Measurements from ENCODE around the gene PDZRN4.
"Not testable (repeated sequence)": the region's sequence is repeated elsewhere in the genome, so short reads cannot be mapped to it uniquely, and the experiment has no call there.

The PDZRN4 gene

DNA sequence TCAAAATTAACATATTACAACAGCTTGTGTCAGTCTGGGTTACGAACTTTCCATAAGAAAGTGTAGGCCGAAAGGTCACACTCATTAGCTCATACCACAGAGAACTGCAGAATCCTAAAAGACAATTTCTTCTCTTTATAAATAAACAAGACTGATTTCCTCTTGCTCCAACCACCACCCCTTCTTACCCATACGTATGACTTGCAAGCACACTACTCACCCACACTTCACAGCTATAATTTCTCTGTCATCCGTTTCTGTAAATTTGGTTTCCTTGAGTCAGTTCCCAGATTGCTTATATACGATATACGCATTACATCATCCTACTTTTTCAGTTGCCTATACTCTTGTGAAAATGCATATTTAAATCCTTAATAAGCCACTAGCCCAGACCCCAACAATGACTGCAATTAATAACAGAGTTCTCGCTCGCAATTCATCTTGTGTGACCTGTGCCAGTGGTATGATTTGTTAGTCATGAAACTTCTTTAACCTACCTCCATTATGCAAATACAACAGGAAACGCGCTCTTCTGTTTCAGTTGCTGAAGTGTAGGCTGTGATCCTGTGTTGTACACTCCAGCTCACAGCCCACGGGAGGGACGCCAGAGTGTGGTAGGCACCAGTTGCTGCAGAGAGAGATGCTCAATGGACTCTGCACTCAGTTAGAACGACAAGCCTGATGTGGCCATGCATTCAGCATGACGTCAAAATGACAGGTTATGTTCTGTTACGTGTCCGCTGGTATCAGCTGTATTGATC, 417.6 kb downstream of the PDZRN4 start:
- Histone ChIP-seq H3K27ac (ENCODE audit: low read depth, low read length) (no peak overlapping the region), H3K9me3 (ENCODE audit: insufficient read depth, low read length) (no peaks in the 10 kb centered on the region), H3K4me2 (ENCODE audit: low read depth, low read length, poor library complexity, severe bottlenecking) (no peak overlapping the region), H2AFZ (ENCODE audit: low read depth, low read length, severe bottlenecking) (no peak overlapping the region), H3F3A (ENCODE audit: insufficient read depth) (no peaks in the 10 kb centered on the region), H3K36me3 (ENCODE audit: low read length) (no peaks in the 10 kb centered on the region), H3K27me3 (ENCODE audit: low read length) (no peaks in the 10 kb centered on the region), H3K9ac (ENCODE audit: low read length) (no peak overlapping the region), H3K79me2 (ENCODE audit: insufficient read depth, low read length) (no peaks in the 10 kb centered on the region), H3K9me2 (replicated peaks; ENCODE audit: insufficient read depth, low read length) (no peaks in the 10 kb centered on the region), H4K20me1 (ENCODE audit: low read depth, low read length) (no peaks in the 10 kb centered on the region), H3K4me3 (ENCODE audit: insufficient read depth, low read length, poor library complexity, severe bottlenecking) (no peak overlapping the region)
- TF ChIP-seq, protein P1, sequence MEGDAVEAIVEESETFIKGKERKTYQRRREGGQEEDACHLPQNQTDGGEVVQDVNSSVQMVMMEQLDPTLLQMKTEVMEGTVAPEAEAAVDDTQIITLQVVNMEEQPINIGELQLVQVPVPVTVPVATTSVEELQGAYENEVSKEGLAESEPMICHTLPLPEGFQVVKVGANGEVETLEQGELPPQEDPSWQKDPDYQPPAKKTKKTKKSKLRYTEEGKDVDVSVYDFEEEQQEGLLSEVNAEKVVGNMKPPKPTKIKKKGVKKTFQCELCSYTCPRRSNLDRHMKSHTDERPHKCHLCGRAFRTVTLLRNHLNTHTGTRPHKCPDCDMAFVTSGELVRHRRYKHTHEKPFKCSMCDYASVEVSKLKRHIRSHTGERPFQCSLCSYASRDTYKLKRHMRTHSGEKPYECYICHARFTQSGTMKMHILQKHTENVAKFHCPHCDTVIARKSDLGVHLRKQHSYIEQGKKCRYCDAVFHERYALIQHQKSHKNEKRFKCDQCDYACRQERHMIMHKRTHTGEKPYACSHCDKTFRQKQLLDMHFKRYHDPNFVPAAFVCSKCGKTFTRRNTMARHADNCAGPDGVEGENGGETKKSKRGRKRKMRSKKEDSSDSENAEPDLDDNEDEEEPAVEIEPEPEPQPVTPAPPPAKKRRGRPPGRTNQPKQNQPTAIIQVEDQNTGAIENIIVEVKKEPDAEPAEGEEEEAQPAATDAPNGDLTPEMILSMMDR (IDR thresholded peaks at IDR 0.05; ENCODE audit: insufficient read depth, low read length, poor library complexity, severe bottlenecking), result no peak
- TF ChIP-seq EZH2phosphoT487 (conservative IDR thresholded peaks at IDR 0.05; ENCODE audit: low read length), result no peak

DNA sequence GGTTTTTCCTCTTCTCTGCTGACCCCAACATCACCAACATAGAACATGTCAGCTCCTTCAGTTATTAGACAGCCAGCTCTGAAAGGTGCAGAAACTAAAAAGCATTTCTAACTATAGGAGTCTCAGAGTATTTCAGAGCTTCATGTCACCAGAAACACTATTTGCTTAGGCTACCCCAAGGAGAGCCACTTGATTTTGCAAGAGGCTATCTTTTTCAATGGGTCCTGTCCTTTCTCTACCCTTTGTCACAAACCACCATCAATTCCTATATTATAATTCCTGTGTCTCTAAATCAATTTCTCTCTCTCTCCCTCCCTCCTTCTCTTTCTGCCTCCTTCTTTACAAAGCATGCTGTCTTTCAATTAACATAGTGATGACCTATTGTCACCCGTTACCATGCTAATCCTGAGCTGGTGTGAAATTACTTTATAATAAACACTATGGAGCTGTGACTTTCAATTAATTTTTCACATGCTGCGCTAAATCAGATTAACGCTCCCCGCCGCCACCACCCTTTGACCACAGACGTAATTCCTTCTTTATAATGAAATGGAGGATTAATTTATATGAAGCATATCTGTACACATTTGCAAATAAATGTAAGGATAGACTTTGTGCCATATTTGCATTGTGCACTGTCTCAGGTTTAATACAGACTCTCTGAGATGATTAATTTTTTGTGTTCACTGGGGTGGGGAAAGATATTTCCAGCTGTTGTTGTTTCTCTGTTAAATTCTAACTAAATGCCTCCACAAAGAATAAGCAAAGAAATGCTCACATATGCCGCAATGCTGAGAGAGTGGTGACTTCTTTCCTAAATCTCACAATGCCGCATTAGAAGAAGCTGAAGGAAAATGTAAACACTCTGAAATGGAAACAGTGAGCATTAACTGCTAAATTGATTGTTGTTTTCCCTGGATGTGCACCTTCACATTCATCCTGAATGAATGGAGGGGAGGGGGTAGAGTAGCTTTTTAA, 418.6 kb downstream of the PDZRN4 start:
- Histone ChIP-seq H3K9me2 (replicated peaks; ENCODE audit: insufficient read depth, low read length) (no peaks in the 10 kb centered on the region), H3K4me2 (ENCODE audit: low read depth, low read length, poor library complexity, severe bottlenecking) (no peak overlapping the region), H3K9me3 (ENCODE audit: insufficient read depth, low read length) (no peaks in the 10 kb centered on the region), H2AFZ (ENCODE audit: low read depth, low read length, severe bottlenecking) (no peak overlapping the region), H3K79me2 (ENCODE audit: insufficient read depth, low read length) (no peaks in the 10 kb centered on the region), H3K4me3 (ENCODE audit: insufficient read depth, low read length, poor library complexity, severe bottlenecking) (no peak overlapping the region), H3K27ac (ENCODE audit: low read depth, low read length) (no peak overlapping the region), H3K36me3 (ENCODE audit: low read length) (no peaks in the 10 kb centered on the region), H3K9ac (ENCODE audit: low read length) (no peak overlapping the region), H3K27me3 (ENCODE audit: low read length) (no peaks in the 10 kb centered on the region), H4K20me1 (ENCODE audit: low read depth, low read length) (no peaks in the 10 kb centered on the region), H3F3A (ENCODE audit: insufficient read depth) (no peaks in the 10 kb centered on the region)
- no peak for TF ChIP-seq EZH2phosphoT487 (conservative IDR thresholded peaks at IDR 0.05; ENCODE audit: low read length)
- TF ChIP-seq, protein P1 (IDR thresholded peaks at IDR 0.05; ENCODE audit: insufficient read depth, low read length, poor library complexity, severe bottlenecking), result no peak

DNA sequence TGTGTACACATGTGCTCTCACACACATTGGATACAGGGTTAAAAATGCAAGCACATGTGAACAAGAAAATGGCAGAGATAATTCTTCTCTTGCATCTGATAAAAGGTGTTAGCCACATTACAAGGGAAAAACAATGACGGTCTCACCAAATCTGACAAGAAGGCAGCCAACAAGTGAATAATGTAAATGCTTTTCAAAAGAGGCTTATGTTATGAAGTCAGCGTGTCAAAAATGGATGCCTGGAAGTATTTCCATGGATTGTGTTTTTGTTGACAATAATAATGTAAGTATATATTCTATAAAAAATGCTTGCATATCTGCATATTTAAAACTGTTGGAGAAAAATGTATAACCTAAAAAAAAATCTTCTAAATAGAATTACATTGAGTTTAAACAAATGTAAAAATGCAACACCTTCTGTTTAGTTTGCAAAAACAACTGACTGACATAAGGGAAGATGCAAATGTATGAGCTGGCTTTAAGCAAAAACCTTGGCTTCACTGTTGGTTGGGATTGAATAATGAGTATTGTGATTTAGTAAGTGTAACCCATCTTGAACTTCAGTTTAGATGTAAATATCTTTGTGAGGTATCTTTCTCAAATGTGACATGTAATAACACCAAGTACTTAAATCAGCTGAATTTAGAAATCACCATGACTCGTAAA, 424.9 kb downstream of the PDZRN4 start:
- Histone ChIP-seq H3K27me3 (ENCODE audit: low read length) (no peaks in the 10 kb centered on the region), H3K9me2 (replicated peaks; ENCODE audit: insufficient read depth, low read length) (no peaks in the 10 kb centered on the region), H3K4me3 (ENCODE audit: insufficient read depth, low read length, poor library complexity, severe bottlenecking) (no peak overlapping the region), H4K20me1 (ENCODE audit: low read depth, low read length) (no peaks in the 10 kb centered on the region), H3K4me2 (ENCODE audit: low read depth, low read length, poor library complexity, severe bottlenecking) (no peak overlapping the region), H3K27ac (ENCODE audit: low read depth, low read length) (no peak overlapping the region), H3K36me3 (ENCODE audit: low read length) (no peaks in the 10 kb centered on the region), H2AFZ (ENCODE audit: low read depth, low read length, severe bottlenecking) (no peak overlapping the region), H3K9ac (ENCODE audit: low read length) (no peak overlapping the region), H3K79me2 (ENCODE audit: insufficient read depth, low read length) (no peaks in the 10 kb centered on the region), H3F3A (ENCODE audit: insufficient read depth) (no peaks in the 10 kb centered on the region), H3K9me3 (ENCODE audit: insufficient read depth, low read length) (no peaks in the 10 kb centered on the region)
- TF ChIP-seq, protein P1 (IDR thresholded peaks at IDR 0.05; ENCODE audit: insufficient read depth, low read length, poor library complexity, severe bottlenecking), result no peak
- TF ChIP-seq EZH2phosphoT487 (conservative IDR thresholded peaks at IDR 0.05; ENCODE audit: low read length), result no peak

DNA sequence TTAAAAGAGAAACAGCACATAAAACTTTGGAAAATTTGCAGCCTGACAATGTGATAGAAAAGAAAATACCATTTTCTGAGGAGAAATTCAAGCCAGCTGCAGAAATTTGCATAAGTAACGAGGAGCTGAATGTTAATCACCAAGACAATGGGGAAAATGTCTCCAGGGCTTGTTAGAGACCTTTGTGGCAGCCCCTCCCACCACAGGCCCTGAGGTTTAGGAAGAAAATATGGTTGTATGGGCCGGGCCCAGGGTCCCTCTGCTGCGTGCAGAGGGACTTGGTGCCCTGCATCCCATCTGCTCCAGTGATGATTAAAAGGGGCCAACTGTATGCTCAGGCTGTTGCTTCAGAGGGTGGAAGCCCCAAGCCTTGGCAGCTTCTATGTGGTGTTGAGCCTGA, 427.1 kb downstream of the PDZRN4 start:
- H3K79me2 ChIP-seq (ENCODE audit: insufficient read depth, low read length); H3K9me2 ChIP-seq (replicated peaks; ENCODE audit: insufficient read depth, low read length); H3K4me3 ChIP-seq (ENCODE audit: insufficient read depth, low read length, poor library complexity, severe bottlenecking); H3K27me3 ChIP-seq (ENCODE audit: low read length); H3K36me3 ChIP-seq (ENCODE audit: low read length); H3F3A ChIP-seq (ENCODE audit: insufficient read depth); H3K9ac ChIP-seq (ENCODE audit: low read length); H3K4me2 ChIP-seq (ENCODE audit: low read depth, low read length, poor library complexity, severe bottlenecking); H3K9me3 ChIP-seq (ENCODE audit: insufficient read depth, low read length); H2AFZ ChIP-seq (ENCODE audit: low read depth, low read length, severe bottlenecking); H3K27ac ChIP-seq (ENCODE audit: low read depth, low read length); H4K20me1 ChIP-seq (ENCODE audit: low read depth, low read length): not testable (repeated sequence)
